Heart right ventricle (tissue), 16 donors: ENCODE measurements around the gene ZNF217. TPM values are rescaled to one million over a fixed set of nuclear protein-coding genes. Genes with fewer than 3 reads are reported as not detected.
A peak's percentile ranks its signal among the peaks of the same experiment; 100 is the strongest.

ENCODE experiments used
- ATAC-seq, 8 donors: fragments of 200-7000 bp; cut with Tn5 transposase; one replicate each; pipeline ENCODE4 v1.9.1; 2020; ENCODE audit warnings: mild to moderate bottlenecking in 8 of 8, moderate library complexity in 8 of 8, moderate number of reproducible peaks in 1 of 8
- DNase-seq, 2 donors: peaks; one replicate each; pipeline ENCODE4 v3.0.0-alpha.2; 2020
- H3K27ac ChIP-seq, 10 donors: fragments of 200-600 bp; sonication (generic) in 2 of 10; one replicate each; pipeline versions ENCODE4 v1.5.0 to v1.8.0; 2020 to 2022; ENCODE audit warnings: mild to moderate bottlenecking in 3 of 10
- H3K27me3 ChIP-seq, 7 donors: fragments of 200-600 bp; one replicate each; pipeline ENCODE4 v1.8.0; 2021 to 2022; ENCODE audit warnings: mild to moderate bottlenecking in 2 of 7
- H3K36me3 ChIP-seq, 9 donors: fragments of 200-600 bp; sonication (generic) in 1 of 9; one replicate each; pipeline versions ENCODE4 v1.5.0 to v1.8.0; 2020 to 2022; ENCODE audit warnings: mild to moderate bottlenecking in 2 of 9
- H3K4me1 ChIP-seq, 9 donors: fragments of 200-600 bp; sonication (generic) in 1 of 9; one replicate each; pipeline versions ENCODE4 v1.5.0 to v1.8.0; 2020 to 2022; ENCODE audit warnings: mild to moderate bottlenecking in 4 of 9
- H3K4me3 ChIP-seq, 10 donors: fragments of 200-600 bp; sonication (generic) in 2 of 10; one replicate each; pipeline versions ENCODE4 v1.5.0 to v1.8.0; 2020 to 2022; ENCODE audit warnings: mild to moderate bottlenecking in 7 of 10, moderate library complexity in 2 of 10
- H3K9me3 ChIP-seq, 11 donors: fragments of 200-600 bp in 10 of 11; sonication (generic) in 2 of 11; one replicate each; pipeline versions ENCODE4 v1.5.0 to v1.8.0; 2013 to 2022; ENCODE audit warnings: mild to moderate bottlenecking in 2 of 11, control low read depth in 1 of 11, moderate library complexity in 1 of 11
- CTCF ChIP-seq, 9 donors: fragments of 200-600 bp; sonication (generic) in 2 of 9; IDR thresholded peaks; one replicate each; pipeline versions ENCODE4 v1.5.0 to v1.8.0; 2021 to 2022; ENCODE audit warnings: antibody characterized with exemption in 9 of 9, mild to moderate bottlenecking in 5 of 9, moderate library complexity in 1 of 9
- WGBS, 2 donors: extraction: QIAGEN DNeasy Blood & Tissue Kit; methylation state at CpG; one replicate each; pipeline ENCODE4 v1.1.7; 2013; ENCODE audit warnings: inconsistent platforms in 1 of 2; 5-methylcytosine and 5-hydroxymethylcytosine counted together
- intact Hi-C, 10 donors: fragments of 100-400 bp; cut with DNase I; formaldehyde crosslinking; loops; one replicate each; pipeline versions ENCODE4 v1.11.1 to v1.14.2; 2022
- polyA plus RNA-seq, 2 donors: library from polyadenylated mRNA; stranded (reverse); fragments of 200-250 nt; gene quantifications; one replicate each; pipeline ENCODE4 v1.2.3, GENCODE V29; 2013
- total RNA-seq, 10 donors: library from RNA; stranded (reverse); fragmentation: NEBNext Ultra II Directional in 3 of 10; extraction: Animal tissue kit (Norgen Biotek cat#: 25700) in 3 of 10; gene quantifications; one replicate each; pipeline versions ENCODE4 v1.2.1 to v1.2.4, GENCODE V29; 2021 to 2023
- donor health status: Arrhythmogenic right ventricular cardiomyopathy.
- donor health status: ischemic (EF 13 %, LVEDD 7.1; RV severe dilation, severe dysfunction).
- donor health status: healthy with polysubstance abuse.
- donor health status: DM: no; HTN: yes; CAD: no.
- donor health status: DM: no; HTN: no; CAD: no.
- donor health status: ischemic (EF 25% LVEDD 6.9; RV normal size, moderate dysfunction).
- donor health status: ischemic (EF 25% LVEDD 5.7; RV mildly dilated, moderate dysfunction).
- donor health status: healthy.
- donor health status: DM: yes; HTN: yes; CAD: no.
- donor health status: Ischemic cardiomyopathy.
- donor health status: ischemic (EF 35%, LVEDD 5.7; RV mildly dilated, moderate dysfunction).
- donor health status: nonischemic (EF 11% LVEDD 7.7; RV severe dilation, severe dysfunction).
- donor health status: DM: yes; HTN: yes; CAD: no.
- donor health status: PGD.
- donor health status: ischemic (EF 29% LVEDD 5.4; RV normal size, mild dysfunction).
- donor health status: nonischemic (EF 23%, LVEDD 6.1; RV moderate dilation, normal function).

The ZNF217 gene
- total and polyA plus RNA-seq, 12 donors = 3.3 to 18.4 (median 8.2) TPM

- Histone ChIP-seq H3K27me3 (no peaks in the 10 kb centered on the region), H3K4me1 (peaks cover 3 to 100% (median 88%) of the 10 kb centered on the region in 9 donors), H3K9me3 (no peaks in the 10 kb centered on the region), H3K36me3 (peaks cover 0 to 45% (median 11%) of the 10 kb centered on the region in 9 donors), H3K27ac (peak overlapping the region in 9 of 10 donors; percentile 3 to 100 (median 28)), H3K4me3 (peak overlapping the region in 4 of 10 donors; percentile 6 to 33 (median 16))
- ATAC-seq (peak in 6 of 8 donors; percentile 27 to 79 (median 38)), DNase-seq (no peak)
- intact Hi-C loops = loop anchor here in 4 of 10 donors (5.0 kb wide), 2 partner anchors 155 to 290 kb away; no protein-coding TSS in a partner anchor
- 54 to 60% methylated on average over 13 of the region's 13 CpGs for WGBS, 2 donors
- TF ChIP-seq CTCF (IDR thresholded peaks at IDR 0.05) = no peak
Measured at GRCh38 chr20:53582574-53583351, 10.9 kb downstream of the ZNF217 start.

DNA sequence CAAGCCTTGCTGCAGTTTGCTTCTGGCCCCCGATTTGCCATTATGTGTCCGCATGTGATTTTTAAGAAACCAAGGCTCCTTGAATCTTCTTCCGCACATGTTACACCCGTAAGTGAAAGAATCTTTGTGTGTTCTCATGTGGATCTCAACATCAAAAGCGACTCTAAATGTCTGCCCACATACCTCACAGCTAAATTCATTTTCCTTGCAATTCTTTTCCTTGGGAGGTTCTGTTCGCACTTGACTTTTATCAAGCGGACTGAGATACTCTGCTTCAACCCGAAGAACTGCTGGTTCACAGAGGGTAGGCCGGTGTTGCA, 11.4 kb downstream of the ZNF217 start:
- intact Hi-C loops = loop anchor here in 4 of 10 donors (5.0 kb wide), 2 partner anchors 155 to 290 kb away; no protein-coding TSS in a partner anchor
- Histone ChIP-seq H3K4me1 (peaks cover 3 to 100% (median 84%) of the 10 kb centered on the region in 9 donors), H3K4me3 (peak overlapping the region in 1 of 10 donors; percentile 33), H3K9me3 (no peaks in the 10 kb centered on the region), H3K27ac (peak overlapping the region in 6 of 10 donors; percentile 3 to 100 (median 38)), H3K27me3 (no peaks in the 10 kb centered on the region), H3K36me3 (peaks cover 0 to 51% (median 11%) of the 10 kb centered on the region in 9 donors)
- WGBS, 2 donors = 88 to 90% methylated on average over 9 of the region's 9 CpGs
- DNase-seq (no peak), ATAC-seq (no peak)
- no peak for TF ChIP-seq CTCF (IDR thresholded peaks at IDR 0.05)

DNA sequence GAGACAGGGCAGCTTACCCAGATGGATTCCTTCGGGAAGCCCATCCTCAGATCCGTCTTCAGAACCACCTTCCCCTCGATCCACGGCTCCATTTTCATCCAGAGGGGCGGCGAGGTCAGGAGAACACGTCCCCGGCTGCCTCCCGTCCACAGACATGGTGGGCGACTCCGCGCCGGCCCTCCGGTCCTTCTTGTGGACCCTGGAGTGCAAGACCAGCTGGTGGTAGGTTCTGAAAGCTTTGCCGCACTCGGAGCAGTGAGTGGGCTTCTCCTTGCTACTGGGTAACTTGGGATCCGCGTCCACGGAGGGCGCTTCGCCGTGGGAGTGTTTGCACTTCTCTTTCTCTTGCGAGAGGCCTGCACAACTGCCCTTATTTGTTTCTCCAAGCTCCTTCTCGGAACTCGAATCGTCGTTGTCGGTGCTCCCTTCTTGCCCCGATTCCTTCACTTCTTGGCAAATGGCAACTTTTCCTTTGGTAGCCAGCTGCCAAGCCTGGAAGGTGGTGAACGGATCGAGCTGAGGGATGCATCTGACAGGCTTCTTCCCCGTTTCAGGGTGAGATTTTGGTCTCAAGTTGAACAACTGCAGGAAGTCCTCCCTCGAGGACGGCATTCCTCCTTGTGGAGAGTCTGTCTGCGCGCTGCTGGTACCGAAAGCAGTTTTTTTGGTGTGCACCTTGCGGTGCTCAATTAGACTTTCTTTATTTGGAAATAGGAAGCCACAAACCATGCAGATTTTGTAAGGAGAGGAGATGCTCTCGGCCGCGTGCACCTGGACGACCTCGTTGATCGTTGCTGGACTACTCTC, 12.0 kb downstream of the ZNF217 start:
- DNase-seq = no peak
- Histone ChIP-seq H3K4me1 (peaks cover 3 to 96% (median 78%) of the 10 kb centered on the region in 9 donors), H3K9me3 (no peaks in the 10 kb centered on the region), H3K4me3 (peak overlapping the region in 2 of 10 donors; percentile 20 to 33), H3K27ac (peak overlapping the region in 7 of 10 donors; percentile 6 to 100 (median 61)), H3K36me3 (peaks cover 0 to 57% (median 17%) of the 10 kb centered on the region in 9 donors), H3K27me3 (no peaks in the 10 kb centered on the region)
- TF ChIP-seq CTCF (IDR thresholded peaks at IDR 0.05) = no peak
- peak in 1 of 8 donors; percentile 31 for ATAC-seq
- intact Hi-C loops = loop anchor here in 4 of 10 donors (5.0 kb wide), 2 partner anchors 156 to 291 kb away; no protein-coding TSS in a partner anchor
- 85 to 87% methylated on average over 44 of the region's 44 CpGs for WGBS, 2 donors
